GM19324 (cell line): ENCODE measurements around the gene SNX33.

Experiments
- ATAC-seq: cut with Tn5 transposase; IDR thresholded peaks from one replicate; pipeline ENCODE4 v1.9.1; 2021; ENCODE audit warnings: mild to moderate bottlenecking, moderate library complexity; ENCODE audit not compliant: unreplicated experiment, low FRiP score

SNX33 gene

GRCh38 chr15:75659928-75660645, 12.4 kb downstream of the SNX33 start:
- no peak for ATAC-seq

GRCh38 chr15:75661100-75661755, 13.5 kb downstream of the SNX33 start:
- no peak for ATAC-seq

GRCh38 chr15:75661756-75662140, 14.0 kb downstream of the SNX33 start:
- no peak for ATAC-seq

- ATAC-seq: no peak
Observed at GRCh38 chr15:75662823-75663519, 15.3 kb downstream of the SNX33 start.

GRCh38 chr15:75663931-75664421, 16.3 kb downstream of the SNX33 start:
- no peak for ATAC-seq

- ATAC-seq: no peak
Observed at GRCh38 chr15:75666823-75667501, 19.2 kb downstream of the SNX33 start.

- no peak for ATAC-seq
Observed at GRCh38 chr15:75669191-75669878, 21.6 kb downstream of the SNX33 start.

GRCh38 chr15:75669879-75670212, 22.1 kb downstream of the SNX33 start:
- no peak for ATAC-seq

GRCh38 chr15:75671730-75672602, 24.3 kb downstream of the SNX33 start:
- no peak for ATAC-seq

GRCh38 chr15:75672646-75673425, 25.1 kb downstream of the SNX33 start:
- ATAC-seq: no peak

GRCh38 chr15:75673426-75674235, 25.9 kb downstream of the SNX33 start:
- no peak for ATAC-seq

GRCh38 chr15:75674366-75674765, 26.7 kb downstream of the SNX33 start:
- no peak for ATAC-seq

- no peak for ATAC-seq
Observed at GRCh38 chr15:75675579-75676404, 28.1 kb downstream of the SNX33 start.

- ATAC-seq: no peak
Observed at GRCh38 chr15:75676688-75677464, 29.2 kb downstream of the SNX33 start.

GRCh38 chr15:75677465-75678323, 30.0 kb downstream of the SNX33 start:
- ATAC-seq: no peak
